HG02870 (cell line): ENCODE data around the gene RYK.

Source experiments
- ATAC-seq: cut with Tn5 transposase; IDR thresholded peaks from one replicate; pipeline ENCODE4 v1.9.1; 2021; ENCODE audit warnings: mild to moderate bottlenecking, moderate library complexity; ENCODE audit not compliant: unreplicated experiment

Gene RYK

GRCh38 chr3:134258761-134259347 is 8.2 kb upstream of the RYK start:
- ATAC-seq, result no peak

GRCh38 chr3:134255404-134255803 is 4.7 kb upstream of the RYK start:
- no peak for ATAC-seq

- no peak for ATAC-seq
Measured at GRCh38 chr3:134253475-134254226, 3.0 kb upstream of the RYK start.

GRCh38 chr3:134252766-134253165 is 2.1 kb upstream of the RYK start:
- ATAC-seq, result no peak

- no peak for ATAC-seq
Measured at GRCh38 chr3:134251731-134252391, 1.2 kb upstream of the RYK start.

GRCh38 chr3:134249935-134250716 is 533 bp downstream of the RYK start:
- ATAC-seq, result peak; percentile 41

GRCh38 chr3:134249296-134249841 is 1.3 kb downstream of the RYK start:
- ATAC-seq, result no peak

GRCh38 chr3:134244921-134245320 is 5.7 kb downstream of the RYK start:
- ATAC-seq, result no peak

GRCh38 chr3:134242649-134243617 is 7.7 kb downstream of the RYK start:
- no peak for ATAC-seq

- ATAC-seq, result peak; percentile 56
Measured at GRCh38 chr3:134239538-134239937, 11.1 kb downstream of the RYK start.

GRCh38 chr3:134237454-134238145 is 13.1 kb downstream of the RYK start:
- no peak for ATAC-seq

GRCh38 chr3:134236505-134237170 is 14.0 kb downstream of the RYK start:
- peak; percentile 56 for ATAC-seq

GRCh38 chr3:134235577-134236076 is 15.0 kb downstream of the RYK start:
- no peak for ATAC-seq

GRCh38 chr3:134232951-134233350 is 17.7 kb downstream of the RYK start:
- ATAC-seq, result no peak

GRCh38 chr3:134232151-134232550 is 18.5 kb downstream of the RYK start:
- ATAC-seq, result no peak

GRCh38 chr3:134231131-134231530 is 19.5 kb downstream of the RYK start:
- ATAC-seq, result no peak

- no peak for ATAC-seq
Measured at GRCh38 chr3:134229038-134229437, 21.6 kb downstream of the RYK start.

- ATAC-seq, result no peak
Measured at GRCh38 chr3:134228479-134228878, 22.2 kb downstream of the RYK start.

GRCh38 chr3:134228035-134228434 is 22.6 kb downstream of the RYK start:
- no peak for ATAC-seq
